Measurements from ENCODE around the gene LRFN4. TPM values are rescaled to one million over a fixed set of nuclear protein-coding genes. Genes with fewer than 3 reads are reported as not detected.

Gene LRFN4
- total RNA-seq, 1 experiment from 2014 or later, result 56.7 TPM

- BruUV-seq (replicated peaks), result no TSS peak
- ChIA-PET CTCF (no interaction called here), POLR2A (no interaction called here)
- DNase-seq (ENCODE audit: low read depth, low spot score) (no peak), ATAC-seq (no peak)
- no peaks in the 10 kb centered on the region for H3K36me3 ChIP-seq (ENCODE audit: control insufficient read depth, insufficient read depth, low read length)
- H3K27me3 ChIP-seq (ENCODE audit: control insufficient read depth, insufficient read depth, low read length), result no peaks in the 10 kb centered on the region
- H3K27ac ChIP-seq (ENCODE audit: low read length), result no peak overlapping the region
- no peak overlapping the region for H3K4me3 ChIP-seq (ENCODE audit: low read depth in 2 of 2, low read length in 2 of 2)
- in situ Hi-C loops (cut with HindIII; ENCODE audit: low pct_unique_long_range_greater_than_20kb, low sequenced_read_pairs) (no loop called here), intact Hi-C loops (cut with micrococcal nuclease; ENCODE audit: unreplicated experiment) (no loop called here)
- H3K4me1 ChIP-seq (ENCODE audit: control insufficient read depth, insufficient read depth, low read length), result peaks cover 15% of the 10 kb centered on the region
- TF ChIP-seq POLR2AphosphoS5 (IDR thresholded peaks at IDR 0.05; ENCODE audit: low read depth, low read length) (no peak), CTCF (IDR thresholded peaks at IDR 0.05) (no peak), TCF7L2 (IDR thresholded peaks at IDR 0.05; ENCODE audit: low read depth, low read length) (no peak), REST (IDR thresholded peaks at IDR 0.05; ENCODE audit: insufficient read depth in 1 of 2, low read depth in 2 of 2, low read length in 1 of 2) (no peak), SIN3A (IDR thresholded peaks at IDR 0.05; ENCODE audit: borderline replicate concordance, insufficient read depth, low read depth, low read length) (no peak)
- H3K9me3 ChIP-seq (ENCODE audit: control insufficient read depth, insufficient read depth, low read depth, low read length), result no peaks in the 10 kb centered on the region
These were observed 49.3 kb downstream of the LRFN4 start for GRCh38 chr11:66906061-66906733.

GRCh38 chr11:66907751-66908630 is 51.1 kb downstream of the LRFN4 start:
- no peak for DNase-seq (ENCODE audit: low read depth, low spot score)
- in situ Hi-C loops (cut with HindIII; ENCODE audit: low pct_unique_long_range_greater_than_20kb, low sequenced_read_pairs), result no loop called here
- no peak for TF ChIP-seq REST (IDR thresholded peaks at IDR 0.05; ENCODE audit: insufficient read depth in 1 of 2, low read depth in 2 of 2, low read length in 1 of 2)
- TF ChIP-seq SIN3A (IDR thresholded peaks at IDR 0.05; ENCODE audit: borderline replicate concordance, insufficient read depth, low read depth, low read length), result no peak
- ChIA-PET CTCF (interaction anchor here (1.0 kb wide), 1 partner anchor 27 kb away, joined by 3 read pairs; no protein-coding TSS in a partner anchor), POLR2A (interaction anchor here (0.6 kb wide), 1 partner anchor 218 kb away, joined by 5 read pairs; no protein-coding TSS in a partner anchor)
- Histone ChIP-seq H3K4me3 (ENCODE audit: low read depth in 2 of 2, low read length in 2 of 2) (no peak overlapping the region), H3K36me3 (ENCODE audit: control insufficient read depth, insufficient read depth, low read length) (no peaks in the 10 kb centered on the region), H3K27ac (ENCODE audit: low read length) (0 out of 2 replicates have a peak overlapping the region, but pooled peaks have one; percentile 23), H3K9me3 (ENCODE audit: control insufficient read depth, insufficient read depth, low read depth, low read length) (no peaks in the 10 kb centered on the region), H3K4me1 (ENCODE audit: control insufficient read depth, insufficient read depth, low read length) (peaks cover 15% of the 10 kb centered on the region), H3K27me3 (ENCODE audit: control insufficient read depth, insufficient read depth, low read length) (no peaks in the 10 kb centered on the region)
- intact Hi-C loops (cut with micrococcal nuclease; ENCODE audit: unreplicated experiment), result no loop called here
- no TSS peak for BruUV-seq (replicated peaks)
- ATAC-seq, result no peak
